Activated T-helper 17 cell treated with anti-CD3 and anti-CD28 coated beads, Interleukin-2, amount 50 U/mL, for 72 hours (primary cell): ENCODE data around the gene DPP10. TPM values are rescaled to one million over a fixed set of nuclear protein-coding genes. Genes with fewer than 3 reads are reported as not detected.

ENCODE experiments used
- ATAC-seq: fragments of 150-1000 bp; cut with Tn5 transposase; replicated peaks from 2 replicates; pipeline ENCODE4 v1.10.0; 2021; ENCODE audit warnings: mild to moderate bottlenecking, moderate library complexity
- H3K27ac Mint-ChIP-seq: one replicate; pipeline ENCODE4 v1.8.0; 2022; ENCODE audit warnings: mixed read lengths
- H3K27me3 Mint-ChIP-seq: one replicate; pipeline ENCODE4 v1.8.0; 2022; ENCODE audit warnings: mixed read lengths
- H3K36me3 Mint-ChIP-seq: one replicate; pipeline ENCODE4 v1.8.0; 2022; ENCODE audit warnings: low read depth, mild to moderate bottlenecking, mixed read lengths
- H3K4me1 Mint-ChIP-seq: one replicate; pipeline ENCODE4 v1.8.0; 2022; ENCODE audit warnings: mixed read lengths
- H3K4me3 Mint-ChIP-seq: one replicate; pipeline ENCODE4 v1.8.0; 2022; ENCODE audit warnings: mild to moderate bottlenecking, mixed read lengths
- H3K9me3 Mint-ChIP-seq: one replicate; pipeline ENCODE4 v1.8.0; 2022; ENCODE audit warnings: mixed read lengths
- total RNA-seq, 2 donors: library from RNA; stranded (reverse); gene quantifications; one replicate each; pipeline ENCODE4 v1.2.3, GENCODE V29; 2022

Gene DPP10
- total RNA-seq, 2 donors from 2014 or later = not detected

- Mint-ChIP-seq H3K36me3 (no peaks in the 10 kb centered on the region), H3K27me3 (no peaks in the 10 kb centered on the region), H3K9me3 (peaks cover 17% of the 10 kb centered on the region), H3K4me3 (no peak overlapping the region), H3K4me1 (no peaks in the 10 kb centered on the region), H3K27ac (no peak overlapping the region)
- ATAC-seq = no peak
These were observed 1252.2 kb downstream of the DPP10 start for GRCh38 chr2:115694651-115695050.

GRCh38 chr2:115733190-115733775 is 1290.8 kb downstream of the DPP10 start:
- Mint-ChIP-seq H3K27ac (no peak overlapping the region), H3K36me3 (no peaks in the 10 kb centered on the region), H3K9me3 (peaks cover 21% of the 10 kb centered on the region), H3K4me3 (no peak overlapping the region), H3K4me1 (no peaks in the 10 kb centered on the region), H3K27me3 (no peaks in the 10 kb centered on the region)
- ATAC-seq = no peak

GRCh38 chr2:115738111-115738510 is 1295.7 kb downstream of the DPP10 start:
- Mint-ChIP-seq H3K27ac (no peak overlapping the region), H3K4me3 (no peak overlapping the region), H3K9me3 (peaks cover 14% of the 10 kb centered on the region), H3K4me1 (no peaks in the 10 kb centered on the region), H3K27me3 (no peaks in the 10 kb centered on the region), H3K36me3 (no peaks in the 10 kb centered on the region)
- ATAC-seq = no peak

GRCh38 chr2:115739574-115739973 is 1297.1 kb downstream of the DPP10 start:
- Mint-ChIP-seq H3K4me1 (no peaks in the 10 kb centered on the region), H3K27me3 (no peaks in the 10 kb centered on the region), H3K9me3 (peaks cover 12% of the 10 kb centered on the region), H3K4me3 (no peak overlapping the region), H3K36me3 (no peaks in the 10 kb centered on the region), H3K27ac (no peak overlapping the region)
- no peak for ATAC-seq

GRCh38 chr2:115746151-115746550 is 1303.7 kb downstream of the DPP10 start:
- Mint-ChIP-seq H3K27ac (no peak overlapping the region), H3K27me3 (no peaks in the 10 kb centered on the region), H3K36me3 (no peaks in the 10 kb centered on the region), H3K4me3 (no peak overlapping the region), H3K4me1 (no peaks in the 10 kb centered on the region), H3K9me3 (peaks cover 5% of the 10 kb centered on the region)
- ATAC-seq = no peak

GRCh38 chr2:115757286-115757685 is 1314.8 kb downstream of the DPP10 start:
- Mint-ChIP-seq H3K9me3 (peaks cover 4% of the 10 kb centered on the region), H3K4me3 (no peak overlapping the region), H3K36me3 (no peaks in the 10 kb centered on the region), H3K27ac (no peak overlapping the region), H3K27me3 (no peaks in the 10 kb centered on the region), H3K4me1 (no peaks in the 10 kb centered on the region)
- no peak for ATAC-seq

GRCh38 chr2:115763601-115764000 is 1321.2 kb downstream of the DPP10 start:
- no peak for ATAC-seq
- no peaks in the 10 kb centered on the region for H3K4me1 Mint-ChIP-seq
- H3K4me3 Mint-ChIP-seq = no peak overlapping the region

GRCh38 chr2:115771516-115771915 is 1329.1 kb downstream of the DPP10 start:
- Mint-ChIP-seq H3K9me3 (peaks cover 4% of the 10 kb centered on the region), H3K36me3 (no peaks in the 10 kb centered on the region), H3K27ac (no peak overlapping the region), H3K4me3 (no peak overlapping the region), H3K27me3 (no peaks in the 10 kb centered on the region), H3K4me1 (no peaks in the 10 kb centered on the region)
- no peak for ATAC-seq

More at GRCh38 chr2:115763601-115764000, 1321.2 kb downstream of the DPP10 start:
- Mint-ChIP-seq H3K27ac (no peak overlapping the region), H3K36me3 (no peaks in the 10 kb centered on the region), H3K9me3 (peaks cover 3% of the 10 kb centered on the region), H3K27me3 (no peaks in the 10 kb centered on the region)

- no peaks in the 10 kb centered on the region for H3K36me3 Mint-ChIP-seq
- no peak overlapping the region for H3K4me3 Mint-ChIP-seq
- H3K27me3 Mint-ChIP-seq = no peaks in the 10 kb centered on the region
- no peak overlapping the region for H3K27ac Mint-ChIP-seq
- peaks cover 14% of the 10 kb centered on the region for H3K9me3 Mint-ChIP-seq
- ATAC-seq = no peak
- no peaks in the 10 kb centered on the region for H3K4me1 Mint-ChIP-seq
These were observed 1331.9 kb downstream of the DPP10 start for GRCh38 chr2:115774361-115774760.

GRCh38 chr2:115779085-115779632 is 1336.7 kb downstream of the DPP10 start:
- Mint-ChIP-seq H3K27me3 (no peaks in the 10 kb centered on the region), H3K36me3 (no peaks in the 10 kb centered on the region), H3K4me3 (no peak overlapping the region)

GRCh38 chr2:115782286-115782685 is 1339.8 kb downstream of the DPP10 start:
- Mint-ChIP-seq H3K27me3 (no peaks in the 10 kb centered on the region), H3K4me1 (no peaks in the 10 kb centered on the region), H3K36me3 (no peaks in the 10 kb centered on the region), H3K27ac (no peak overlapping the region), H3K9me3 (peaks cover 26% of the 10 kb centered on the region), H3K4me3 (no peak overlapping the region)
- no peak for ATAC-seq

More at GRCh38 chr2:115779085-115779632, 1336.7 kb downstream of the DPP10 start:
- no peak overlapping the region for H3K27ac Mint-ChIP-seq
- H3K4me1 Mint-ChIP-seq = no peaks in the 10 kb centered on the region
- no peak for ATAC-seq
- H3K9me3 Mint-ChIP-seq = peaks cover 22% of the 10 kb centered on the region

- Mint-ChIP-seq H3K4me3 (no peak overlapping the region), H3K36me3 (no peaks in the 10 kb centered on the region), H3K9me3 (peaks cover 12% of the 10 kb centered on the region), H3K4me1 (no peaks in the 10 kb centered on the region), H3K27ac (no peak overlapping the region), H3K27me3 (no peaks in the 10 kb centered on the region)
- no peak for ATAC-seq
These were observed 1353.6 kb downstream of the DPP10 start for GRCh38 chr2:115796078-115796477.

GRCh38 chr2:115807276-115807675 is 1364.8 kb downstream of the DPP10 start:
- ATAC-seq = no peak
- Mint-ChIP-seq H3K9me3 (peaks cover 11% of the 10 kb centered on the region), H3K4me3 (no peak overlapping the region), H3K27ac (no peak overlapping the region), H3K27me3 (no peaks in the 10 kb centered on the region), H3K36me3 (no peaks in the 10 kb centered on the region), H3K4me1 (no peaks in the 10 kb centered on the region)

- no peak for ATAC-seq
- no peaks in the 10 kb centered on the region for H3K36me3 Mint-ChIP-seq
- H3K27me3 Mint-ChIP-seq = no peaks in the 10 kb centered on the region
- no peak overlapping the region for H3K27ac Mint-ChIP-seq
- no peaks in the 10 kb centered on the region for H3K9me3 Mint-ChIP-seq
- no peak overlapping the region for H3K4me3 Mint-ChIP-seq
- no peaks in the 10 kb centered on the region for H3K4me1 Mint-ChIP-seq
These were observed 1383.5 kb downstream of the DPP10 start for GRCh38 chr2:115825912-115826311.

- H3K27ac Mint-ChIP-seq = no peak overlapping the region
- no peaks in the 10 kb centered on the region for H3K27me3 Mint-ChIP-seq
- H3K9me3 Mint-ChIP-seq = peaks cover 3% of the 10 kb centered on the region
- no peak for ATAC-seq
- no peaks in the 10 kb centered on the region for H3K4me1 Mint-ChIP-seq
- no peak overlapping the region for H3K4me3 Mint-ChIP-seq
- no peaks in the 10 kb centered on the region for H3K36me3 Mint-ChIP-seq
These were observed 1390.8 kb downstream of the DPP10 start for GRCh38 chr2:115833196-115833595.
